ENCODE results near the gene MED20. TPM values are rescaled to one million over a fixed set of nuclear protein-coding genes. Genes with fewer than 3 reads are reported as not detected.

The MED20 gene
- total RNA-seq, 1 experiment from 2014 or later: 29.8 TPM

DNA sequence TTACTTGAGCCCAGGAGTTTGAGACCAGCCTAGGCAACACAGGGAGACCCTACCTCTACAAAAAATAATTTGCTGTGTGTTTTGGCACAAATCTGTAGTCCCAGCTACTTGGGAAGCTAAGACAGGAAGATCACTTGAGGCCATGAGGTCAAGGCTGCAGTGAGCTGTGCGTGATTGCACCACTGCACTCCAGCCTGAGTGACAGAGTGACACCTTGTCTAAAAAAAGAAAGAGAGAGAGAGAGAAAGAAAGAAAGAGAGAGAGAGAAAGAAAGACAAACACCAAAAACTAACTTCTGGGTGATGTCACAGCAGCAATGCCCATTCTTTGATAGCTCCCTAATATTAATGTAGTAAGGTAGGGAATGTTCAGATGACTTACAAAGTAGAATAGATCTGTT is 46.2 kb downstream of the MED20 start:
- DNase-seq: no peak
- no peaks in the 10 kb centered on the region for H3K4me1 Mint-ChIP-seq (ENCODE audit: low read depth, unreplicated experiment)
- no TSS peak for BruUV-seq (replicated peaks)
- no peak overlapping the region for H3K4me3 Mint-ChIP-seq (ENCODE audit: low read depth, unreplicated experiment)
- H3K27ac Mint-ChIP-seq (ENCODE audit: unreplicated experiment): no peak overlapping the region
- no peaks in the 10 kb centered on the region for H3K9me3 Mint-ChIP-seq (ENCODE audit: low read depth, unreplicated experiment)
- CTCF ChIA-PET: interaction anchor here (0.6 kb wide), 1 partner anchor 135 kb away, joined by 5 read pairs; no protein-coding TSS in a partner anchor
- H3K27me3 Mint-ChIP-seq (ENCODE audit: unreplicated experiment): no peaks in the 10 kb centered on the region
- no peaks in the 10 kb centered on the region for H3K36me3 Mint-ChIP-seq (ENCODE audit: insufficient read depth, unreplicated experiment)
- TF ChIP-seq, protein P1, sequence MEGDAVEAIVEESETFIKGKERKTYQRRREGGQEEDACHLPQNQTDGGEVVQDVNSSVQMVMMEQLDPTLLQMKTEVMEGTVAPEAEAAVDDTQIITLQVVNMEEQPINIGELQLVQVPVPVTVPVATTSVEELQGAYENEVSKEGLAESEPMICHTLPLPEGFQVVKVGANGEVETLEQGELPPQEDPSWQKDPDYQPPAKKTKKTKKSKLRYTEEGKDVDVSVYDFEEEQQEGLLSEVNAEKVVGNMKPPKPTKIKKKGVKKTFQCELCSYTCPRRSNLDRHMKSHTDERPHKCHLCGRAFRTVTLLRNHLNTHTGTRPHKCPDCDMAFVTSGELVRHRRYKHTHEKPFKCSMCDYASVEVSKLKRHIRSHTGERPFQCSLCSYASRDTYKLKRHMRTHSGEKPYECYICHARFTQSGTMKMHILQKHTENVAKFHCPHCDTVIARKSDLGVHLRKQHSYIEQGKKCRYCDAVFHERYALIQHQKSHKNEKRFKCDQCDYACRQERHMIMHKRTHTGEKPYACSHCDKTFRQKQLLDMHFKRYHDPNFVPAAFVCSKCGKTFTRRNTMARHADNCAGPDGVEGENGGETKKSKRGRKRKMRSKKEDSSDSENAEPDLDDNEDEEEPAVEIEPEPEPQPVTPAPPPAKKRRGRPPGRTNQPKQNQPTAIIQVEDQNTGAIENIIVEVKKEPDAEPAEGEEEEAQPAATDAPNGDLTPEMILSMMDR (IDR thresholded peaks at IDR 0.05; ENCODE audit: unreplicated experiment): no peak
- intact Hi-C loops (cut with micrococcal nuclease; ENCODE audit: unreplicated experiment): no loop called here

- CTCF ChIA-PET: interaction anchor here (0.7 kb wide), 1 partner anchor 24 kb away, joined by 3 read pairs; no protein-coding TSS in a partner anchor
- no peak for DNase-seq
- H3K9me3 Mint-ChIP-seq (ENCODE audit: low read depth, unreplicated experiment): no peaks in the 10 kb centered on the region
- intact Hi-C loops (cut with micrococcal nuclease; ENCODE audit: unreplicated experiment): no loop called here
- no peaks in the 10 kb centered on the region for H3K4me1 Mint-ChIP-seq (ENCODE audit: low read depth, unreplicated experiment)
- no TSS peak for BruUV-seq (replicated peaks)
- no peaks in the 10 kb centered on the region for H3K36me3 Mint-ChIP-seq (ENCODE audit: insufficient read depth, unreplicated experiment)
- no peaks in the 10 kb centered on the region for H3K27me3 Mint-ChIP-seq (ENCODE audit: unreplicated experiment)
- TF ChIP-seq, protein P1 (IDR thresholded peaks at IDR 0.05; ENCODE audit: unreplicated experiment): no peak
- no peak overlapping the region for H3K27ac Mint-ChIP-seq (ENCODE audit: unreplicated experiment)
- no peak overlapping the region for H3K4me3 Mint-ChIP-seq (ENCODE audit: low read depth, unreplicated experiment)
Observed at GRCh38 chr6:41872147-41872546, 48.8 kb downstream of the MED20 start.

GRCh38 chr6:41871691-41872090 is 49.2 kb downstream of the MED20 start:
- no peaks in the 10 kb centered on the region for H3K9me3 Mint-ChIP-seq (ENCODE audit: low read depth, unreplicated experiment)
- H3K36me3 Mint-ChIP-seq (ENCODE audit: insufficient read depth, unreplicated experiment): no peaks in the 10 kb centered on the region
- no peak overlapping the region for H3K27ac Mint-ChIP-seq (ENCODE audit: unreplicated experiment)
- TF ChIP-seq, protein P1 (IDR thresholded peaks at IDR 0.05; ENCODE audit: unreplicated experiment): no peak
- CTCF ChIA-PET: no interaction called here
- no TSS peak for BruUV-seq (replicated peaks)
- no peak overlapping the region for H3K4me3 Mint-ChIP-seq (ENCODE audit: low read depth, unreplicated experiment)
- H3K27me3 Mint-ChIP-seq (ENCODE audit: unreplicated experiment): no peaks in the 10 kb centered on the region
- H3K4me1 Mint-ChIP-seq (ENCODE audit: low read depth, unreplicated experiment): no peaks in the 10 kb centered on the region
- no peak for DNase-seq
- intact Hi-C loops (cut with micrococcal nuclease; ENCODE audit: unreplicated experiment): no loop called here

GRCh38 chr6:41859356-41859755 is 61.6 kb downstream of the MED20 start:
- Mint-ChIP-seq H3K4me3 (ENCODE audit: low read depth, unreplicated experiment) (no peak overlapping the region), H3K4me1 (ENCODE audit: low read depth, unreplicated experiment) (no peaks in the 10 kb centered on the region), H3K36me3 (ENCODE audit: insufficient read depth, unreplicated experiment) (no peaks in the 10 kb centered on the region), H3K9me3 (ENCODE audit: low read depth, unreplicated experiment) (no peaks in the 10 kb centered on the region), H3K27ac (ENCODE audit: unreplicated experiment) (no peak overlapping the region), H3K27me3 (ENCODE audit: unreplicated experiment) (no peaks in the 10 kb centered on the region)
- DNase-seq: no peak
- intact Hi-C loops (cut with micrococcal nuclease; ENCODE audit: unreplicated experiment): no loop called here
- CTCF ChIA-PET: no interaction called here
- no TSS peak for BruUV-seq (replicated peaks)
- TF ChIP-seq, protein P1 (IDR thresholded peaks at IDR 0.05; ENCODE audit: unreplicated experiment): no peak
